Ovary (tissue), 9 donors: ENCODE measurements around the gene AMOTL1. TPM values are rescaled to one million over a fixed set of nuclear protein-coding genes. Genes with fewer than 3 reads are reported as not detected.

Experiments used
- DNase-seq, 5 donors: peaks; one replicate each; pipeline ENCODE4 v3.0.0-alpha.2; 2019 to 2020
- H3K27ac ChIP-seq, 2 donors: fragments of 200-600 bp; one replicate each; pipeline versions ENCODE4 v1.5.1 to v1.8.0; 2019 to 2022
- H3K27me3 ChIP-seq: fragments of 200-600 bp; one replicate; pipeline ENCODE4 v1.8.0; 2022
- H3K36me3 ChIP-seq: fragments of 200-600 bp; sonication (generic); one replicate; pipeline ENCODE4 v1.5.1; 2019
- H3K4me1 ChIP-seq: one replicate; pipeline ENCODE4 v1.8.1; 2013; ENCODE audit warnings: mild to moderate bottlenecking, moderate library complexity; ENCODE audit not compliant: insufficient read depth
- H3K4me3 ChIP-seq: fragments of 200-600 bp; sonication (generic); one replicate; pipeline ENCODE4 v1.5.1; 2017
- H3K9me3 ChIP-seq, 2 donors: fragments of 200-600 bp in 1 of 2; sonication (generic) in 1 of 2; one replicate each; pipeline versions ENCODE4 v1.5.1 to v1.8.1; 2013 to 2019; ENCODE audit warnings: mild to moderate bottlenecking in 1 of 2, moderate library complexity in 1 of 2
- CTCF ChIP-seq, 3 donors: fragments of 450-650 bp in 2 of 3; fragments of 200-600 bp in 1 of 3; IDR thresholded peaks; one replicate each; pipeline versions ENCODE4 v1.5.1 to v1.8.0; 2016 to 2022; ENCODE audit warnings: antibody characterized with exemption in 3 of 3, mild to moderate bottlenecking in 1 of 3
- EP300 ChIP-seq: sonication (generic); formaldehyde crosslinking; IDR thresholded peaks from one replicate; pipeline ENCODE4 v1.6.1; 2017; ENCODE audit warnings: antibody characterized with exemption
- POLR2A ChIP-seq: fragments of 450-650 bp; IDR thresholded peaks from one replicate; pipeline ENCODE4 v1.6.1; 2017; ENCODE audit warnings: antibody characterized with exemption, mild to moderate bottlenecking, moderate library complexity
- WGBS, 3 donors: extraction: QIAGEN DNeasy Blood & Tissue Kit in 1 of 3; methylation state at CpG; one replicate each; pipeline versions ENCODE4 v1.1.5 to v1.1.7; 2013 to 2017; 5-methylcytosine and 5-hydroxymethylcytosine counted together
- intact Hi-C, 4 donors: fragments of 100-400 bp; cut with DNase I; formaldehyde crosslinking; loops; one replicate each; pipeline versions ENCODE4 v1.11.0 to v1.15.1; 2022 to 2023
- polyA plus RNA-seq, 2 donors: library from polyadenylated mRNA; stranded (reverse); fragments of 200-250 nt in 1 of 2; fragments of 350-450 nt in 1 of 2; fragmentation: Illumina TruSeq in 1 of 2; extraction: RNeasy Lipid Tissue Mini Kit (QIAGEN cat#74804) in 1 of 2; gene quantifications; one replicate each; pipeline ENCODE4 v1.2.3, GENCODE V29; 2013 to 2014
- total RNA-seq, 7 donors: library from RNA; depleted of rRNA in 2 of 7; stranded (reverse); fragments of >200 nt in 2 of 7; fragmentation: NEBNext Ultra II Directional in 3 of 7; extraction: Animal tissue kit (Norgen Biotek cat#: 25700) in 3 of 7; gene quantifications; one replicate each; pipeline versions ENCODE4 v1.1.0 to v1.2.4, GENCODE V29; 2016 to 2023
- donor health status: DM: no; HTN: no; CAD: no; lungs with moderate emphysema.
- donor health status: DM: no; HTN: no; CAD: no.
- donor health status: Bipolar disorder and iron deficiency.
- donor health status: DM: yes; HTN: yes; CAD: no.
- donor health status: DM: no; HTN: no; CAD: no.
- donor health status: DM: yes; HTN: yes; CAD: no.

AMOTL1 gene
- total and polyA plus RNA-seq, 9 donors: 5.4 to 24.8 (median 13.6) TPM

DNA sequence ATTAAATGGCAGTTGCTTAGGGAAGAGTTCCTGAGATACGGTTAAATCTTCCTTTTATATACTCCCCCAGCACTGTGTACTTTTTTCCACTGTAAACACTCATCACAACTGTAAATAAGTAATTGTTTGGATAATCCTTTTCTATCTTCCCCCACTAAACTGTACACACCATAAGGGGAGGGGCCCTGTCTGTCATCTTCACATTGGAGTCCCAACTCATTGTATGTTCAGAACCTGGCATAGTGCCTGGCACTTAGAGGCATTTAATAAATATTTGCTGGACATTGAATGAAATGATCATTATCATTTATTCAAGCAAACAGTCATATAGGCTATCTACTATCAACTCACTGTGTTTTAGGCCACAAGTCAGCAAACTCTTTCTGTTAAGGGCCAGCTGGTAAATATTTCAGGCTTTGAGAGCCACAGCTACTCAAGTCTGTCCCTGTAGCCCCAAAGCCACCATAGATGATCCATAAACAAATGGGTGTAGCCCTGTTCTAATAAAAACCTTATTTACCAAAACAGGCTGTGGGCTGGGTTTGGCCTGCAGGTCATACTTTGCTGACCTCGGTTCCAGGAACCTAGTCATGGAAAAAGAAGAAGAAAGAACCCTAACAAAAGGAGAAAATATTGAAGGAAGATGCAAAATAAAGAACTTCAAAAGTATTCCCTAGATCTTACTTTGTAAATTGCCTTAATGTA is 70.0 kb downstream of the AMOTL1 start:
- Histone ChIP-seq H3K27ac (no peak overlapping the region), H3K9me3 (no peaks in the 10 kb centered on the region), H3K4me3 (no peak overlapping the region), H3K4me1 (peaks cover 3% of the 10 kb centered on the region), H3K36me3 (no peaks in the 10 kb centered on the region), H3K27me3 (no peaks in the 10 kb centered on the region)
- intact Hi-C loops: no loop called here
- WGBS, 3 donors: 89 to 92% (median 91%) methylated on average over 2 of the region's 2 CpGs
- no peak for TF ChIP-seq POLR2A
- no peak for TF ChIP-seq CTCF (IDR thresholded peaks at IDR 0.05)
- no peak for TF ChIP-seq EP300
- no peak for DNase-seq

GRCh38 chr11:94840209-94840608 is 72.1 kb downstream of the AMOTL1 start:
- no peak overlapping the region for H3K4me3 ChIP-seq
- no peak for DNase-seq
- 20 to 27% (median 26%) methylated on average over 4 of the region's 4 CpGs for WGBS, 3 donors
- intact Hi-C loops: no loop called here
- H3K36me3 ChIP-seq: no peaks in the 10 kb centered on the region
- H3K27me3 ChIP-seq: no peaks in the 10 kb centered on the region
- H3K4me1 ChIP-seq: peaks cover 1% of the 10 kb centered on the region
- H3K27ac ChIP-seq: no peak overlapping the region
- no peak for TF ChIP-seq CTCF (IDR thresholded peaks at IDR 0.05)
- TF ChIP-seq EP300: no peak
- no peak for TF ChIP-seq POLR2A
- no peaks in the 10 kb centered on the region for H3K9me3 ChIP-seq

- Histone ChIP-seq H3K36me3 (no peaks in the 10 kb centered on the region), H3K27me3 (no peaks in the 10 kb centered on the region), H3K4me3 (no peak overlapping the region), H3K4me1 (no peaks in the 10 kb centered on the region), H3K27ac (no peak overlapping the region), H3K9me3 (no peaks in the 10 kb centered on the region)
- intact Hi-C loops: no loop called here
- no peak for DNase-seq
- no peak for TF ChIP-seq CTCF (IDR thresholded peaks at IDR 0.05)
Measured at GRCh38 chr11:94844031-94844430, 75.9 kb downstream of the AMOTL1 start.

DNA sequence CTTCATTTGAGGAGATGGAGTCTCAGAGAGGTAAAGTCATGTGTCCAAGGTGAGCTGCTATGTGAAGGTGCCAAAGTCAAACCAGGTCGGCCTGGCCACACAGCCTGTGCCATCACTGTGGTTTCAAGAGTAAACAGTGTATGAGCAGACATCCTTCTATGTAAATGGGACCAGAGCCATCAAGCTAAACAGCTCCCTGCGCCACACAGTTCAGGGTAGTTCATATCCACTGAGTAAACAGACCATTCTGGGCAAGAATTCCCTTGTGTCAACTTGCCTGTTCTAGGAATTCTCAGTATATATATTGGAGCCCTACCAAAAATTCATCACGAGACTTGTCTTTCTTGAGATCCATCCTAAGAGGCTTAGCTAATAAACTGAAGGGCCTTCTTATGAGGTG is 77.5 kb downstream of the AMOTL1 start:
- H3K27me3 ChIP-seq: no peaks in the 10 kb centered on the region
- intact Hi-C loops: no loop called here
- H3K4me3 ChIP-seq: no peak overlapping the region
- no peak for TF ChIP-seq EP300
- TF ChIP-seq POLR2A: no peak
- no peak for TF ChIP-seq CTCF (IDR thresholded peaks at IDR 0.05)
- H3K9me3 ChIP-seq: no peaks in the 10 kb centered on the region
- no peaks in the 10 kb centered on the region for H3K36me3 ChIP-seq
- 87 to 94% (median 92%) methylated on average over 3 of the region's 3 CpGs for WGBS, 3 donors
- H3K4me1 ChIP-seq: no peaks in the 10 kb centered on the region
- DNase-seq: no peak
- no peak overlapping the region for H3K27ac ChIP-seq
